HG03565 (cell line): ENCODE results near the gene BET1.
A peak's percentile ranks its signal among the peaks of the same experiment; 100 is the strongest.

ENCODE experiments used
- ATAC-seq: cut with Tn5 transposase; IDR thresholded peaks from one replicate; pipeline ENCODE4 v1.9.1; 2021; ENCODE audit warnings: mild to moderate bottlenecking, moderate library complexity; ENCODE audit not compliant: unreplicated experiment

The BET1 gene

DNA sequence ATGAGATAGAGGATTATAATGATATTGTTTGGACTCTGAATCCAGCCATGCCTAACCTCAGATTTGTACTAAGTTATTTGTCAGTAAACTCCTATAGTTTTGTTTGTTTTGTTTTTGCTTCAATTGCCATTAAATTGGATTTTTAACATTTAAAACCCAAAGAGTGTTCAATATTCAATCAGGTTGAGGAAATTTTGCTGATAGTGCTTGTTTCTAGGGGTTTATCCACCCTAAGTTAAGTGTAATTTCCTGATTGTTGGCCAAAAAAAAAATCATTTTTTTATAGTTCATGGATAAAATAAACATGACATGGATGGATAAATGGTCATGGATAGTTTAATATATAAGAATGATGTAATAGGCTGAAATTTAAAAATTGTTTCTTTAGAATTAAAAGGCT lies 11.4 kb upstream of the BET1 start:
- ATAC-seq: no peak

DNA sequence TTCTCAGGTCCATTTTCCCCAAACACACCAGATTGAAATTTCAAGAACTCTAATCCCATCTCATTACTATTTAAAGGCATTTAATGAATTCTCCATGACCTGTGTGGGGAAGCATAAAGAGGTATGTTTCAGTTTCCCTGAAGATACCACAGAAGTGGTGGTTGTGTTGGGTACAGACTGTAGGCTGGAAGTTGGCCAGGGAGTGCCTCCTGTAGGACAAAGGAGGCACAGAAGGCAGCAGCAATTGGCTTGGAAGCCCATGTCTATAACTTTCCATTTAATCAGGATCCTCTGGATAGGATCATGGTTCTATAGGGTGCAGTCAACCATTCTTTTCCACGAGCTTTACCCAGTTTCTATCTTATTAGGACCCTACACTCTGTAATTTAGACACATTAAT lies 8.6 kb upstream of the BET1 start:
- no peak for ATAC-seq

DNA sequence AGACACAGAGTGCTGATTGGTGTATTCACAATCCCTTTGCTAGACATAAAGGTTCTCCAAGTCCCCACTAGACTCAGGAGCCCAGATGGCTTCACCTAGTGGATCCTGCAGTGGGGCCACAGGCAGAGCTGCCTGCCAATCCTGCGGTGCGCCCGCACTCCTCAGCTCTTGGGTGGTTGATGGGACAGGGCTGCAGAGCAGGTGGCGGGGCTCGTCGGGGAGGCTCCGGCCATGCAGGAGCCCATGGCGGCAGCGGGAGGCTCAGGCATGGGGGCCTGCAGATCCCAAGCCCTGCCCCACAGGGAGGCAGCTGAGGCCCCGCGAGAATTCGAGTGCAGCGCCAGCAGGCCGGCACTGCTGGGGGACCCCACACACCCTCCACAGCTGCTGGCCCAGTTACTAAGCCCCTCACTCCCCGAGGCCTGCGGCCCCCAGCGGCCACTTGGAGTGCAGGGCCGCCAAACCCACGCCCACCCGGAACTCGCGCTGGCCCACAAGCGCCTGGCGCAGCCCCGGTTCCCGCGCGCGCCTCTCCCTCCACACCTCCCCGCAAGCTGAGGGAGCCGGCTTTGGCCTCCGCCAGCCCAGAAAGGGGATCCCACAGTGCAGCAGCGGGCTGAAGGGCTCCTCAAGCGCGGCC lies 7.7 kb upstream of the BET1 start:
- ATAC-seq: no peak

DNA sequence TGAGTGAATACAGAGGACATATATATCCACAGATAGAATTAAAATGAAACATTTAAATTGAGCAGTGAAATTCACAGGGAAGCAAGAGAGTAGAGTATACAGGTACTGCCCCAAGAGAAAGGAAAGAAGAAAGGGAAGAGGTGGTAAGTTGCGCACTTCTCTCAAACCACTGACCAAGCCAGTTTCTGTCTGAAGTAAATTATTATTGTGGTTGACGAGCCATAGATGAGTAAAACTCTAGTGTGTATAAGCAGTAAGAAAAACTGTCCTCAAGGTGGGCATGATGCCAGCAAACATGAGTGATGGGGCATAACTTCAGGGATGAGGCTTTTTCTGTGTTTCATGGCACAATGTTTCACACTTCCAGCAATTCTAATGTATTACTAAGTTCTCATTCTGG lies 4.4 kb upstream of the BET1 start:
- no peak for ATAC-seq

DNA sequence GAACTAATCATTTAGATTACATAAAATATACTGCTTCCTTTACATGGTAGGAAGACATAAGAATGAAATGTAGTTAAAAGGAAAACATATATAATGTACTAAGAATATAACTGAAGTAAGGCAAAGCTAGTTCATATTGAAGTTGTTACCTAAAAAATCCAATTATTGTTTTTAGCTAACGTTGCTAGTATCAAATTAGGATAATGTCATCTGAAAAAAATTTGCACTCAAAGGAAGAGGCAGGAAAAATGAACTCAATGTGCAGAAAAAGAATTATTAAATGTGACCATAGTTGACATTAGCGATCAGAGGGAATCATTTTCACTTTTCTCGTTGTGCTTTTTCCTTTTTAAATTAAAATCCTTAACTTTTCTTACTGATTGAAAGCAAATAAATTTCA lies 1.6 kb upstream of the BET1 start:
- ATAC-seq: no peak

DNA sequence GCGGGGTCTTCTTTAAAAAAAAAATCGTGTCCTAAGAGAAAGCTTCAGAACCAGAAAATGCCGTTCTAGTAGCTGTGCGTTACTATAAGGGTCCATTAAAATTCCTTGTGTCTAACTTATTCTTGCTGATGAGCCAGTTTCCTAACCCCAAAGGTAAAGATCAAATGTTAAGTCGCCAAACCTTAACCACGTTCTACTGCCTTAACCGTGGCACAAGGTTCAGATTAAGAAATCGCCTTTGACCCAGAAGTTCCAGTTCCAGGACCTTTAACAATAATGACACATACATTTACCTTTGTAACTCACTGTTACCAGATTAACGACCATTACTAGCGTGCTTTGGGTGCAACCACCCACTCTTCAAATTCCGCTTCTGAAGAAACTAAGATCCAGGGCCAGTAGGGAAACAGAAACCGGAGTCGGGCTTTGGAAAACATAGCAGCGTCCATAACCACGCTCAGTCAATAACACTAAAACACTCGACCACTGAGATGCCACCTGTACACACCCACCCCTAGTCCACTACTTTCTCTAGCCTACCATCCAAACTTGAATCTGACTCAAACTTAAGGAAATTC lies 620 bp downstream of the BET1 start:
- ATAC-seq: peak; percentile 18

DNA sequence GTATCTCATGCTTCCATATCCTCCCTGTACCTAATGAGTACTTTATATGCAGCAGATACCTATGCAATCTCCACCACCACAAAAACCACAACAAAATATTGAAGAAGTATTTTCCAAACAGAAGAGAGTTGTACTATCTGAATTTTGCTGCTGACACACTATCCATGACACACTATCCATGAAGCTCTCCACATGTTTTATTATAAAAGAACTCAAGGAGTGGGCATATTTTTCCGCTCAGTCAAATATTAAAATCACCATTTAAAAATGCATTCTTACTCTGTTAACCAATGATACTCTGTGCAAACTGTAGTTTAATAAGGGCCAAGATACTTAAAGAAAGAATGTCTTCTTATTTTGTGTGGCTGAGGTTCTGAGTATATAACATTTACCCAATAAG lies 2.8 kb downstream of the BET1 start:
- ATAC-seq: no peak

DNA sequence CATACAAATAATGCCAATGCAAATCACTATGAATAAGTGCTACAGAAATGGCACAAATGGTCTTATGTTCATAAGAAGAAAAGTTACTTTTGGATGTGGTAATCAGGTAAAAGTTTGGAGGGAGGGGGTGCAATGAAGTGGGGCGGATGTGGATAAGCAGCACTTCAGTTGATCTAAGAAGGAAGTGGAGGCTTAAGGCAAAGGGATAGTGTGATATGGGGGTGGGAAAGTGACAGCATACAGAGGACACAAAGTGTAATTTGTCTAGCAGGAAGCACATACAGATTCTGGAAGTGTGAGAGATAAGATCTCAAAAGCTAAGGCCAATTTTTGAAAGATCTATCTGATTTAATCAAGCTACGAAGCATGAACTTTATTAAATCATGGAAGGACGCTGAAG lies 6.3 kb downstream of the BET1 start:
- no peak for ATAC-seq

DNA sequence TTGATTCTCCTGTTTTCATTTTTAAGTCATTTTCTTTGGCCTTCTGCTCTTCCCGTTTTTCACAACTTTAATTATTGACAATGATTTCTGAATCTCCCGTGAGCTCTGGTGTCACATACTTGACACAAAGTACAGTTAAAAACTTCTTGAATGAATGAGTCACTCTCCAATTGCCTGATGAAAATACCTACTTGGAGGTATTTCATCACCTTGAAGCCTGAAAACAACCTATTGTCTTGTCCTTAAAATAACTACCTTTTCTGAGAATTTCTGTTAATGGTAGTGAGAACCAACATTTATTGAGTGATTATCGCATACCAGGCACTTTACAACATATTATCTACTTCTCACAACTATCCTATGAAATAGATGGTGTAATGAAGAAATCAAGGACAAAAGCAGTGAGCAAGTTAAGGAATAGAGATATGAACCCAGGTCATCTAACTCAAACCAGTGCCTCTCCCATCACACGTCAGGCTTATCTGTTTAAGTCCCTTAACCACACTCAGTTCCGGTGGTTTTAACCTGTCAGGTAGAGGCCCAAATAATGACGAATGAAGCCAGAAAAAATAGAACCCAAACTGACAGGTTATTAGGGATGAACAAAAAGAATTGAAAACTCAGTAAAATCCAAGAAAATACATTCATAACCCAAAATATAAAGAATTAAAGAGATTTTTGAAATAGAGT lies 11.6 kb downstream of the BET1 start:
- no peak for ATAC-seq

DNA sequence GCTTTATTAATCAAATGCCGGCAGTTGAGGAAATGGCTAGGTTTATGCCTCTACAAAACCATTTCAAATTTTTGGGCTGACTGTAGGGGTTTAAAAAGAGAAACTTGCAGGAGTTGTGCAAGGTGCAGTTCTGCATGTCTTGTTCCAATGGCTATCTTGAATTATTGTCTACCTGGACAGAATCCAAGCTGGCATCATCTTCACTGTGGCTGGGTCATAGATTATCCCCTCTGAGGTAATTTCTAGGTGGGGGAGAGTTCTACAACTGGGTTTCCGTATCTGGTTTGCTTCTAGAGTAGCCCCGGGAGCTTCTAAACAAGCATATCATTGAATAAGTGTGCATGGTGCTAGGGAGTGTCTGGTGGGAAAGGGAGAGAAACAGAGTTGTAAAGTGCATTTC lies 16.9 kb downstream of the BET1 start:
- ATAC-seq: no peak

DNA sequence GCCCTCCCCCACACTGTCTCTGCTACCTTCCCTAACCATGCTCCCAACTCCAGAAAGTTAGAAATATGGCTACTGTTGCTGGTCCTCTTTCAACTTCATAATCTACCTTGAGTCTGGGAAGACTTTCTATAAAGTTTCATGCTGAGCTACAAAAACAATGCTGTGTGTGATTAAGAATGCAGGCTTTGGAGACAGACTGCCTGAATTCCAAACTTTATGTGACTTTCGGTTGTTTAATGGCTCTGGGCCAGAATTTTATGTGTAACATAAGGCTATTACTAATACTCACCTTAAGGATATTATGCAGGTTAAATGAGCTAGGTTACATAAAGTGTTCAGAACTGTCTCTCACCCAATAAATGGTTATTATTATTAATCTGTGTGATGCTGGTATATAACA lies 19.1 kb downstream of the BET1 start:
- ATAC-seq: no peak

DNA sequence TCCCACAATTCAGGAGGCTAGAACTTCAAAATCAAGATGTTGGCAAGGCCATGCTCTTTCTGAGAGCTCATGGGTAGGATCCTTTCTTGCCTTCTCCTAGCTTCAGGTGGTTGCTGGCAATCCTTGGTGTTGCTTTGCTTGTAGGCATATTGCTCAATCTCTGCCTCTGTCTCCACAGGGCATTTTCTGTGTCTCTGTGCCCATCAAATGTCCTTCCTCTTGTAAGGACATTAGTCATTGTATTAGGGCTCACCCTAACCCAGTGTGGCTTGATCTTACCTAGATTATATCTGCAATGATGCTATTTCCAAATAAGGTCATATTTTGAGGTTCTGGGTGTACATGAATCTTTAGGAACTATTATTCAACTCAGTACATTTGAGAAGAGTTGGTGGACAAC lies 20.1 kb downstream of the BET1 start:
- ATAC-seq: no peak

DNA sequence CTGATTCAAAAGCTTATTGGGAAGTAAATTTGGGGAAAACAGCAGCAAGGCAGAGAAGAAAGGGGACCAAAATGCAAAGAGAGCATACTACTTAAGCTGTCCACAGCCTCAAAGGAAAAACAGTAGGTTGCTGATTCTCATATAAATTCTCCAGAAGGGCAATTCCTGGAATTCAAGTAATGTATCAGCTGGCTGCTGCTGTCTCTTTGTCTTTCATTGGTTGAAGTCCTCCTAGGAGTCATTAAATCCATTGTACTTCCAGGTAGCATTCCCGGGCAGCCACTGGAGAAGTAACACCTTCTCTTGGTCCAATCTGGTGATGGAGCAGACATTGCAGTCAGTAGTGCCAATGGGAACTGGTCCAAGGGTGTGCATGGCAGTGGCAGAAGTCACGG lies 22.7 kb downstream of the BET1 start:
- no peak for ATAC-seq

DNA sequence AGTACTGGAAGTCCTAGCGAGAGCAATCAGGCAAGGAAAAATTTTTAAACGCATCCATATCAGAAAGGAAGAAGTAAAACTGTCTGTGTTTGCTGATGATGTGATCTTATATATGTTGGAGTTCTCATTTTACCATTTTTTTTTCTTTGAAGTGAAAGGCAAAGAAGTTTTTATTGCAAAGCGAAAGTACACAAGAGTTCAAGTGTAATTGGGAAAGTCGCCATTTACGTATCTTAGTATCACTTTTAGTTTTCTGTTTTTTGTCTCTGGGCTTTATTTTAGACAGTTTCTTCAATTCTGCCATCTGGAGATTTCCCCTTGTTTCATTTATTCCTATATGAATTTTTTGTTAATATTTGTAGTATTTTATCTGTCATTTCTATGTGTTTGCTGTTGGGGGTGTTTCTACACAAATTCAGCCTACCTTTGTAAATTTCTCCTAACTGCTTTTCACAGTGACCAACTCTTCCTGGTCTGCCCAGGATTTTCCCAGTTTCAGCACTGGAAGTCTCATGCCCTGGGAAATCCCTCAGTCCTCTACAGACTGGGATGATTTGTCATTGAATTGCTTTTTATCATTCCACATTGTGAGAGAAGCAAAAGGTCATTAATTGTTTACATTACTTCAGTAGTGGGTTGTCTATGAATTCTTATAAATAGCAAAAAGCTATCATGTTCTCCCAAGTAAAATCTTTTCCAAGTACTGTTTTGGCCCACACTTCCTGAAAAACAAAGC lies 23.2 kb downstream of the BET1 start:
- ATAC-seq: no peak

DNA sequence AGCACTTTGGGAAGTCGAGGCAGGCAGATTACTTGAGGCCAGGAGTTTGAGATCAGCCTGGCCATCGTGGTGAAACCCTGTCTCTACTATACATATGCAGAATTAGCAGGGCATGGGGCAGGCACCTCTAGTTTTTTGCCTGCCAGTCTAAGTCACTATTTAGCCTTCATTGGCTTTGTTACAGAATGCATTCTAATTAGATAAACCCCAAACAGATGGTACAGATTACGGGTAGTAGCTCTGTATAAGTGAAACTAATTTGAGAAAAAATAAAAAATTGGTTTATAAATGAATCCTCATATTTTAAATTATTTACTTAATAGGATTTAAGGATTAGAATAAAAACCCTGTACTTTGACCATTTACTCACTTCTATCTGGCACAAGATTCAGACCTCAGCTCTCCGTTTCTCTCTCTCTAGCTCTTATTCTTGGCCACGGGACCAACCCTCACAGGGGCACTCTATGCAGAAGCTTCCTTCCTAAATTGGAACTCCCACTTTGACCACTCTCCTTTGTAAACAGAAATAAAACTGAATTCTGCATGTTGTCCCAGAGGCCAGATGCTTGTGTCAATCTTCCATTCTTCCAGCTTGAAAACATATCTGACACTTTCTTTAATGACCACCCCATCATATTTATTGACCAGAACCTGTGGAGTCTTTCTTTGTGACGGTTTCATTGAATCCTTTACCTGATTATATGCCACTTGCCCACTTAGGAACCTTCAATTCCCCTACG lies 26.8 kb downstream of the BET1 start:
- ATAC-seq: no peak

DNA sequence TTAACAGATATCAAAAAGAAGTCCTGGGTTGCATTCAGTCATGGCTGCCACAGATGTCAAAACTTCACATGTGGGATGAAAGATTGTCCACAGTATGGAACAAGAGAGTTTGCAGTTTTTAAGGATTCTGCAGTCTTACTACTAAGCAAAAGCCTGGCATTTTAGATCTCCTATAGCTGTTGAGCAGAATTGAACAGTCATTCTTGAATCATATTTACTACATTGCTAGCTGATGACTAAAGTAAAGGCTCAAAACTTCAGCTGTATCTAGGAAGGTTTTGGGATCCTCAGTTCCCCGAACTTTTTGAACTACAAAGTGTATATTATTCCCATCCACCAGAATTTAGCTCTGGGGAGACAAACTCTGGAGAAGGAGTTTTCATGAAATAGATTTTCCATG lies 31.0 kb downstream of the BET1 start:
- ATAC-seq: no peak

DNA sequence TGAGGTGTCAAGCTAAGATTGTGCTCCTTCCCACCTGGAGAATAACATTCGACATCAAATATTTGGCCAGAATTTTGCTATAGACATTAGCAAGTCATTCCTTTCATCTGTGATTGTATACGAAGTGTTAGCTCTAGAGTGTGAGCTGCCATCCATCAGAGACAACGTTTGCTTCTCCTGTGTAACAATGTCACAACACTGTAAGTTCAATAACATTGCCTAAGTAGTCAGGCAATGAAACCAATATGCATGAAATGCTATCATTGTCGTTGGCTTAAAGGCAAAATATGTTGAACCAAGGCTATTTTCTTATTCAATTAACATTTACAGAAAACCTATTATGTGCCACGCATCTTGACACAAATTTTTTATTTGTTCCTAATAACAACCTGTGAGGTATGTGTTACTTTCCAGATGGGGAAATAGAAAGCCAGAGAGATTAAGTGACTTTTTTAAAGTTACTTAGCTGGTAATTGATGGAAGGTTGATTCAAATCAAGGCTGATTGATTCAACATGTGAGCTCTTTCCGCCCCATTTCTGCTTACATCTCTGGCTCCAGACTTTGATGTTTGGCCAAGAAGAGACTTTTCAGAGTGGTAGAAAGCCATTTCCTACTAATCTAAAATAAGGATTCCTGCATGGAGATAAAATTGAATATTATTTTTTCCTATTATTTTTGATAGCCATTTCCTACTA lies 32.0 kb downstream of the BET1 start:
- ATAC-seq: no peak

DNA sequence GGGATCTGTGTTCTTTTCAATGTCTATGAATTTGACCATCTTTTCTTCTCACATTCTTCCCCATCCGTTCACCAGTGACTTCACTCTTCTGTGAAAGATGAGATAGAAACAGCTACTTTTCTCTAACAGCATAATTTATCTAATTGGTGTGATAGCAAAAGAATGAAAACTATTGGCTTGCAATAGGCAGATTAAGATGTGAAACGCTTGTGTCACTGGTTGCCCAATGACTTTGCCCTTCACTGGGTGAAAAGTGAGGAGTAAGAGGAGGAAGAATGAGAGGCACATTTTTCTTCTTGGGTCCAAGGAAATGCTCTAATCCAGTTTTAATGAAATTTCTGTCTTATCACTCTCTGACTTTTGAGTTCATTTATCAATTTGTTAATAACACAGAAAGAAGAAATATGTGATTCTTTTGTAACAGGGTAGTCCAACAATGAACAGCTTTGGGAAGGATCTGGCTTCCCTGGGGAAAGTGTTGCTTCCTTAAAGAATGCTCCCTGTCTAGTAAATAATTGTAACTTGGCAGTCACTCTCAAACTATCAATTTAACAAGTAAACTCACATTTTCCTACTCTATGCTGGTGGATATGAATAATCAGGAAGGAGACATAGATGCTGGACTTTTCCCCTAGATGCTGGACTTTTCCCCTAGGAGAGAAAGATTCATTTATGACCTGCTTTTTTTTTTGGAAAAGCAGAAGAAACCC lies 35.1 kb downstream of the BET1 start:
- no peak for ATAC-seq

DNA sequence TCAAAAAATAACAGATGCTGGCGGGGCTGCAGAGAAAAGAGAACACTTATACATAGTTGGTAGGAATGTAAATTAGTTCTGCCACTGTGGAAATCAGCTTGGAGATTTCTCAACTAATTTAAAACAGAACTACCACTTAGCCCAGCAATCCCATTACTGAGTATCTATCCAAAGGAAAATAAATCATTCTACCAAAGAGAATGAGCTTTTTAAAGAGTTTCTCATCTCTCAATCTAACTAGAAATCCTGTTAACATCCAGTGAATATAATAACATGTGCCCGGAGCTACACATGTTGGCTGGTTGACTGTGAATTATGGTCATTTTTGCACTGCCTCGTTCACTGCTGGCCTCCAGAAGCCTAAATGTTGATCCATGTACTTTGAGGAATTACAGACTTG lies 39.3 kb downstream of the BET1 start:
- ATAC-seq: no peak

DNA sequence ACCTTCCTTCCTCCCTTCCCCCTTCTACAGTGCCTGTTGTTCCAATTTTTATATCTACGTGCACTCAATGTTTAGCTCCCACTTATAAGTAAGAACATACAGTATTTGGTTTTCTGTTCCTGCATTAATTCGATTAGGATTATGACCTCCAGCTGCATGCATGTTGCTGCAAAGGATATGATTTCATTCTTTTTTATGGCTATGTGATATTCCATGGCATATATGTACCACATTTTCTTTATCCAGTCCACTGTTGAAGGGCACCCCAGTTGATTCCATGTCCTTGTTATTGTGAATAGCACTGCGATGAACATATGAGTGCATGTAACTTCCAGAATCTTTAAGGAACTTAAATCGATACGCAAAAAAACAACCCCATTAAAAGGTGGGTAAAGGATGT lies 39.9 kb downstream of the BET1 start:
- ATAC-seq: no peak
